GM21381 (cell line): ENCODE data around the gene FOXL2NB.
A peak's percentile ranks its signal among the peaks of the same experiment; 100 is the strongest.
"Not testable (repeated sequence)": the region's sequence is repeated elsewhere in the genome, so short reads cannot be mapped to it uniquely, and the experiment has no call there.

ENCODE experiments used
- ATAC-seq: cut with Tn5 transposase; IDR thresholded peaks from one replicate; pipeline ENCODE4 v1.9.1; 2021; ENCODE audit warnings: mild to moderate bottlenecking, moderate library complexity; ENCODE audit not compliant: unreplicated experiment

FOXL2NB gene

DNA sequence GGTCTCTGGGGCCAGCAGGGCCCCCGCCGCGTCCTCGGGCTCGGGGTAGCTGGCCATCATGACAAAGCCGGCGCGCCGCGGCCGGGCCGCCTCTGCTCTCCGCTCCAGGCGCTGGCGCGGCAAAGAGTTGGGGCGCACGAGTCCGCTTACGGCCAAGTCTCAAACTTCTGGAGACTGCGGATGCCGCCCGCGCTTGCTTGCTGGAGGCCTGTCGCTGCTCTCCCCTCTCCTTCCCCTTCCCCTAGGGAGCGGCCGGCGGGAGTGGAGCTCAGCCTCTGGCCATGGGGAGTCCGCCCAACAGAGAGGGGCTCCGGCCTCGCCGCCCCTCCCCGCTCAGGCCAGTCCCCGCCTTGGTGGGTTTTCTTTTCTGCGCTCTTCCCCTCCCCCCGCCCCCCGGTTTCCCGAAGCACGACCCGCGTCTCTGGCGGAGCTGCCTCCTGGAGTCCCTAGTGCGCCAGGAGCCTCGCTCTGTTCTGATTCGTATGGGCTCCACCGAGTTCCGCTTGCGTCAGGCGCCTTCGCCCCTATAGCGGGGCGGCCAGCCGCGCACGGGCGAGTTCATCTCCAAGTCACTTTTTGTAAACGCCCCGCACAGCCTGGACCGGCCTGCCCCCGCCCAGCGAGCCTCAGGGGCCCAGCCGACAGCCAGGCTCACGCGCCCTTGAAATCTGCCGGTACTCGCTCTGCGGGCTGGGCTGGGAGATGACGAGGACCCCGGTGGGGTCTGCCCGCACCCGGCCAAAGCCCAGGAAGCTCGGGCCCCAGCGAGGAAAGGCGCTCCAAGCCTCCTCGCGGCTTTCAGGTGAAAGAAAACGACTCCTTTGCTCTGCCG lies at the start of gene FOXL2NB, which contains the start of gene FOXL2:
TSS of gene FOXL2NB (plus strand) at position 555 of the 832 bp plus-strand sequence. CDS start at position 703, 148 bp downstream.
TSS of gene FOXL2 (minus strand) at position 475 of the 832 bp plus-strand sequence. CDS start at position 60, 415 bp downstream.
- ATAC-seq, result no peak

GRCh38 chr3:138898301-138898700 lies 48.7 kb upstream of the FOXL2NB start:
- ATAC-seq, result no peak

DNA sequence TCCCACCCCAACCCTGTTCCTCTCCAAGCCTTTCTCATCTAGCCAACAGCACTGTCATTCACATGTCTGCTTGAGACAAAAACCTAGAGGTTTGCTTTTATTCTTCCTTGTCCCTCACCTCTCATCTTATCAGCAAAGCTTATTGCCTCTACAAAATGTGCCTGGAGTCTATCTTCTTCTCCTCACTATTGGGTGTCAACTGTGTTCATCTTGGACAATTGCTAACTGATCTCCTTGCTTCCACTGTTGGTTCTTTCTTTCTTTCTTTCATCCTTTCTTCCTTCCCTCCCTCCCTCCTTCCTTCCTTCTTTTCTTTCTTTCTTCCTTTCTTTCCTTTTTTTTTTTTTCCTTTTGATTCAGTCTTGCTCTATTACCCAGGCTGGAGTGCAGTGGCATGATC lies 48.3 kb upstream of the FOXL2NB start:
- no peak for ATAC-seq

- no peak for ATAC-seq
These were observed 47.5 kb upstream of the FOXL2NB start for GRCh38 chr3:138899351-138899991.

- ATAC-seq, result no peak
These were observed 45.5 kb upstream of the FOXL2NB start for GRCh38 chr3:138901567-138901966.

DNA sequence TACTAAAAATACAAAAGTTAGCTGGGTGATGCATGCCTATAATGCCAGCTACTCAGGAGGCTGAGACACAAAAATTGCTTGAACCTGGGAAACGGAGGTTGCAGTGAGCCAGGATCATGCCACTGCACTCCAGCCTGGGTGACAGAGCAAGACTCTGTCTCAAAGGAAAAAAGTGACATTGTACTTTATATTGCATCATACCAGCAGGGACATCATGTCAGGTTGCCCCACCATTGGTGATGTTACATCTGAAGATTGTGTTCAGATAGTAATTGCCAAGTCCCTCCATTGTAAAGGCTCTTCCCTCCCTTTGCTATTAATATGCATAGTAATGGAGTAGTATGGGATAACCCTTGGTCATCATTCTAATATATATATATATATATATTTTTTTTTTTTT lies 44.8 kb upstream of the FOXL2NB start:
- no peak for ATAC-seq

DNA sequence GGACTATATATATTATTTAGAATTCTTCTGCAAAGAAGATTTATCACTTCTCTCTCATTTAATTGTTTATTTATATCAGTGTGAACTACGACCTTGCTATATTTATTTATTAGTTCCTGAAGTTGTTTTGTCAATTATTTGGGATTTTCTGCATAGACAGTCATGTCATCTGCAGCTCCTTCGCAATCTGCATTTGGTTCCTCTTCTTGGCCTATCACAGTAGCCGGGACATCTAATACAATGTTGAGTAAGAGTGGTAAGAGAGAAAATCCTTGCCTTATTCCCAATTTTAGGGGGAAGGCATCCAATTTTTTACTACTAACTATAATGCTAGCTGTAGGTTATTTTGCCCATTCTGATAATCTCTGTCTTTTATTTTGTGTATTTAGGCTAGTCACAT lies 39.5 kb upstream of the FOXL2NB start:
- ATAC-seq, result no peak

DNA sequence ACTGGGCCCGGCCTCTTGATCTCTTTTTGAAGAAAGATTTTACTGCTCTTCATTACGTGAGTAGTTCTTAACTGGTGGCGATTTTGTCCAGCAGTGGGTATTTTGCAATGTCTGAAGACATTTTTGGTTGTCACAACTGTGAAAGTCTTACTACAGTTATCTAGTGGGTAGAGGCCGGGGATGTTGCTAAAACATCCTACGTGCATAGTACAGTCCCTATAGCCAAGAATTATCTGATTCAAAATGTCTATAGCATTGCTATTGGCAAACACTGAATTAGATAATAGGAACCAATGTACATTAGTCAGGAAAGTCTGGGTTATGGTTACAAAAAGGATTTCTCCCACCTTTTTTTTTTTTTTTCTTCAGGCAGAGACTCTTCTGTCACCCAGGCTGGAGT lies 38.2 kb upstream of the FOXL2NB start:
- no peak for ATAC-seq

DNA sequence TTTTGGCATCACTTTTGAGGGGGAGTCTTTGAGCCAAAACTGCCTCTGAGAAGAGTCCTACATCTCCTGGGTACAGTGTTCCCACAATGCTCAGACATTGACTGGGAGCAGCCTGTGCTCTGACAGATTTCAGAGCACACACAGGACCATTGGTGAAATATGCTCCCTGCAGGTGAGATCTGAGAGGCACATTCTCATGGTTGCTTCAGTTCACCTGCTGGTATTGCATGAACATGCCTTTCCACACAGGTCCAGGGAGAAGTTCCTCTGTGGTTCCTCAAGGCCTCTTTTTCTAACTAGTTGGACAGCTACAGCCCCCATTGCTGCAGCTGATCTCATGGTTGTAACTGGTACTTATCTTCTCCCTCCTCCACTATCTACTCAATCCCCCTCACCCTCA lies 37.1 kb upstream of the FOXL2NB start:
- no peak for ATAC-seq

- ATAC-seq, result no peak
These were observed 35.4 kb upstream of the FOXL2NB start for GRCh38 chr3:138911621-138912020.

DNA sequence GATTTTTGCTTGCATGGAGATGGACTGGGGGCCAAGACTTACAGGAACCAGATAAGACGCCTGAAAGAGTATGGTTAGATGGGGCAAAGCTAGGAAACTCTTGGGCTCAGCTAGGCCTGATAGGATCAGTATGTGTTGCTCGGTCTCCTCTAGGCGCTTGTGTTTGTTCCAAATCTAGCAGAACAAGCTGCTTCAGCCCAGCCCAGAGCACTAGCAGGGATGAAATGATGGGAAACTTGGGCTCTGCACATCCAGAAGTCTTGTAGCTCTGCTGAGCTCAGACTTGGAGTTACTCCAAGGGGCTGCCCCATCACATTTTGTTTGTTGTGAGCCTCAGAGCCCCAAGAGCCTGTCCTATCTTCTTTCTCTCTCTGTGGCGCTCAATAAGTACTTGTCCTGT lies 34.8 kb upstream of the FOXL2NB start:
- no peak for ATAC-seq

- no peak for ATAC-seq
These were observed 33.3 kb upstream of the FOXL2NB start for GRCh38 chr3:138913766-138914165.

DNA sequence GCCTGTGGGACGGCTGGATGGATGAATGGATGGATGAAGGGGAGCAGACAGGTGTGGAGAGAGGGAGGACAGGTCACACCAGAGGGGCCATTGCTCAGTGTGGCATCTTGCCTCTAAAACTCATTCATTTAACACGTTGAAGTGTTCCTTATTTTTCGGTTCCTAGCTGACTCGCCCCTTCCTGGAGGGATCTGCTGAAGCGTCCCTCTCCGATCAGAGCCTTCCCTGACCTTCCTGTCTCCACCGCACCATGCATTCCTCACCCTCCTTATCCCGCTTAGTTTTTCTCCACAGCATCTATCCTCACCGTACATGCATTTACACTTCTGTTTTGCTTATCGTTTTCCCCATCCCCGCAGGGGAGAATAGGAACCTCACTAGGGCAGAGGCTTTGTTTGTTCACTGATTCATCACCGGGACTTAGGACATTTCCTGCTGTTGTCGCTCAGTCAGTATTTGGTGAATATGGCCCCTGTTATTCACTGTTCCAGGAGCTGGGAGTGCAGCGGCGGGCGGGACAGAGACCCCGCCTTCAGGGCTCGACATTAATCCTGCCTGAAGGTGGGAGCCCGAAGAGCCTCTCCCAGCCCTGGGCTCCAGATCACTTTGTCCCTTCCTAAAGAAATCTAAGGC lies 32.0 kb upstream of the FOXL2NB start:
- peak; percentile 11 for ATAC-seq

- peak; percentile 81 for ATAC-seq
These were observed 31.2 kb upstream of the FOXL2NB start for GRCh38 chr3:138915503-138916498.

GRCh38 chr3:138916824-138917223 lies 30.2 kb upstream of the FOXL2NB start:
- ATAC-seq, result no peak

DNA sequence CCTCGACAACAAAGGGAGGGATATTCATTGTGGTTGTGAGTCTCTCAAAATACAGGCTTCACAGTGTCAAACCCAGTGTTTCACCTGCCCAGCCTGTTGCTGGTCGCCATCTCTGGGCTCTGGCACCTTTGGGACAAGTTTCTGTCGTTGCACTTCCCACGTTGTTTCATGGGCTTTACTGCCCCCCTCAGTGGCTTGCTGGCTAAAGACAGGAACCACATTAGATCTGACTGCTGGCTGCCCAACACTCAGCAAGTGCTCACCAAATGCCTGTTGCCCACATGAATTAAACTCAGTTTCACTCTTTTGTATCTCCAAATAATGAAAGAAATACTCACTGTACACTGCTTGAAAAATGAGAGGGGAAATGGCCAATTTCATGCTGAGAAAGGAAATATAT lies 27.7 kb upstream of the FOXL2NB start:
- no peak for ATAC-seq

- no peak for ATAC-seq
These were observed 25.4 kb upstream of the FOXL2NB start for GRCh38 chr3:138921316-138922292.

GRCh38 chr3:138922400-138922799 lies 24.6 kb upstream of the FOXL2NB start:
- ATAC-seq, result not testable (repeated sequence)

GRCh38 chr3:138923531-138923994 lies 23.5 kb upstream of the FOXL2NB start:
- ATAC-seq, result peak; percentile 83
